ENCODE results near the gene CRYBA2. TPM values are rescaled to one million over a fixed set of nuclear protein-coding genes. Genes with fewer than 3 reads are reported as not detected.

Gene CRYBA2
- total RNA-seq, 1 donor from 2014 or later: not detected

- intact Hi-C loops (cut with micrococcal nuclease): no loop called here
- no peak for DNase-seq
- no peak for ATAC-seq (ENCODE audit: low read depth)
- CTCF ChIA-PET: interaction anchor here (0.8 kb wide), 1 partner anchor 8 kb away, joined by 4 read pairs; no protein-coding TSS in a partner anchor
- POLR2A ChIA-PET: no interaction called here
- no peaks in the 10 kb centered on the region for H3K36me3 Mint-ChIP-seq (ENCODE audit: low read depth)
- TF ChIP-seq CTCF (IDR thresholded peaks at IDR 0.05): no peak
- no peak overlapping the region for H3K27ac Mint-ChIP-seq
- H3K9me3 Mint-ChIP-seq: no peaks in the 10 kb centered on the region
- H3K4me3 Mint-ChIP-seq: no peak overlapping the region
- no peaks in the 10 kb centered on the region for H3K4me1 Mint-ChIP-seq
- H3K27me3 Mint-ChIP-seq: peaks cover 20% of the 10 kb centered on the region
Measured at GRCh38 chr2:219021591-219021990, 28.4 kb upstream of the CRYBA2 start.

GRCh38 chr2:219020604-219021365 is 27.6 kb upstream of the CRYBA2 start:
- ChIA-PET POLR2A (no interaction called here), CTCF (interaction anchor here (0.7 to 1.4 kb wide), 3 partner anchors 9 to 31 kb away, joined by 3 to 7 read pairs (median 4); no protein-coding TSS in a partner anchor)
- DNase-seq (no peak), ATAC-seq (ENCODE audit: low read depth) (no peak)
- intact Hi-C loops (cut with micrococcal nuclease): no loop called here
- Mint-ChIP-seq H3K27ac (no peak overlapping the region), H3K27me3 (peaks cover 23% of the 10 kb centered on the region), H3K4me1 (no peaks in the 10 kb centered on the region), H3K9me3 (no peaks in the 10 kb centered on the region), H3K4me3 (no peak overlapping the region), H3K36me3 (ENCODE audit: low read depth) (no peaks in the 10 kb centered on the region)
- no peak for TF ChIP-seq CTCF (IDR thresholded peaks at IDR 0.05)

DNA sequence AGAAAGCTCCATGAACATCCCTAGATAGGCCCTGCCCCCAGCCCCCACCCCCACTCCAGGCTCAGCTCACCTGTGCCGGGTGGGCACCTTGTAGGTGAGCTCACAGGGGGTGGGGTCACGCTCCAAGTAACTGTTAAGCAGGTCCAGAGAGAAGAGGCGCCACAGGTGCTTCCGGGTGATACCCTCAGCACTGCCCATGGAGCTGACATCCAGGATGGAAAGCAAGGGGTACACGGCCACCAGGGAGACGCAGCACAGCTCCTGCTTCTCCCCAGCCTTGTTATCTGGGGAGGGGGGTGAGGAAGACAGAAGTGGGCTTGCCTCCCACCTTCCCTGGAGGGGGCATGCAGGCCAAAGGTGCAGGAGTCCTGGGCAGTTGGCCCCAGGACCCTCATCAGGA is 26.2 kb upstream of the CRYBA2 start:
- CTCF ChIA-PET: interaction anchor here (1.4 kb wide), 1 partner anchor 10 kb away, joined by 7 read pairs; no protein-coding TSS in a partner anchor
- H3K36me3 Mint-ChIP-seq (ENCODE audit: low read depth): no peaks in the 10 kb centered on the region

GRCh38 chr2:219018726-219019125 is 25.5 kb upstream of the CRYBA2 start:
- no peaks in the 10 kb centered on the region for H3K36me3 Mint-ChIP-seq (ENCODE audit: low read depth)
- ATAC-seq (ENCODE audit: low read depth): no peak
- no peaks in the 10 kb centered on the region for H3K9me3 Mint-ChIP-seq
- H3K4me1 Mint-ChIP-seq: no peaks in the 10 kb centered on the region
- ChIA-PET CTCF (no interaction called here), POLR2A (no interaction called here)
- no peak overlapping the region for H3K27ac Mint-ChIP-seq
- peaks cover 23% of the 10 kb centered on the region for H3K27me3 Mint-ChIP-seq
- no peak overlapping the region for H3K4me3 Mint-ChIP-seq
- intact Hi-C loops (cut with micrococcal nuclease): no loop called here
- no peak for TF ChIP-seq CTCF (IDR thresholded peaks at IDR 0.05)
- no peak for DNase-seq

More for the DNA sequence above, 26.2 kb upstream of the CRYBA2 start:
- H3K27ac Mint-ChIP-seq: no peak overlapping the region
- H3K4me1 Mint-ChIP-seq: no peaks in the 10 kb centered on the region
- no peak for DNase-seq
- no peaks in the 10 kb centered on the region for H3K9me3 Mint-ChIP-seq
- H3K4me3 Mint-ChIP-seq: no peak overlapping the region
- POLR2A ChIA-PET: no interaction called here
- ATAC-seq (ENCODE audit: low read depth): no peak
- H3K27me3 Mint-ChIP-seq: peaks cover 23% of the 10 kb centered on the region
- intact Hi-C loops (cut with micrococcal nuclease): no loop called here
- TF ChIP-seq CTCF (IDR thresholded peaks at IDR 0.05): no peak

- CTCF ChIA-PET: no interaction called here
- Mint-ChIP-seq H3K9me3 (no peaks in the 10 kb centered on the region), H3K27ac (no peak overlapping the region), H3K27me3 (peaks cover 24% of the 10 kb centered on the region), H3K36me3 (ENCODE audit: low read depth) (no peaks in the 10 kb centered on the region), H3K4me3 (no peak overlapping the region), H3K4me1 (no peaks in the 10 kb centered on the region)
- intact Hi-C loops (cut with micrococcal nuclease): no loop called here
- ATAC-seq (ENCODE audit: low read depth): no peak
- POLR2A ChIA-PET: no interaction called here
- TF ChIP-seq CTCF (IDR thresholded peaks at IDR 0.05): no peak
- DNase-seq: no peak
Measured at GRCh38 chr2:219018286-219018685, 25.1 kb upstream of the CRYBA2 start.
